ENCODE results near the gene PDE11A. TPM values are rescaled to one million over a fixed set of nuclear protein-coding genes. Genes with fewer than 3 reads are reported as not detected.
A peak's percentile ranks its signal among the peaks of the same experiment; 100 is the strongest.

The PDE11A gene
- total and polyA plus RNA-seq, 2 of the 13 experiments (the other 11 are each of a cell fraction or from before 2014, with no cell fraction given): 1.2 to 1.7 TPM

- TF ChIP-seq PRDM10 (CRISPR knock-in tag; IDR thresholded peaks at IDR 0.05; ENCODE audit: low read depth) (peak; percentile 80; the same call in 1 of the 2 replicates), DNMT1 (CRISPR knock-in tag; IDR thresholded peaks at IDR 0.05) (no peak), RELA (CRISPR knock-in tag; IDR thresholded peaks at IDR 0.05) (0 out of 2 replicates have a peak, but pooled peaks have one; percentile 8), STAT6 (CRISPR knock-in tag; IDR thresholded peaks at IDR 0.05; ENCODE audit: borderline replicate concordance) (no peak; the same call in 1 of the 2 replicates), HNRNPL (IDR thresholded peaks at IDR 0.05; ENCODE audit: low read depth, low read length) (peak; percentile 49; the same call in 1 of the 2 replicates), DZIP1 (CRISPR knock-in tag; IDR thresholded peaks at IDR 0.05) (peak; percentile 70; the same call in 1 of the 2 replicates), GPBP1L1 (CRISPR knock-in tag; IDR thresholded peaks at IDR 0.05) (no peak), ZFP82 (CRISPR knock-in tag; IDR thresholded peaks at IDR 0.05; ENCODE audit: borderline replicate concordance) (no peak), AKAP8 (CRISPR knock-in tag; IDR thresholded peaks at IDR 0.05) (no peak; the same call in 1 of the 2 replicates), ZBTB42 (CRISPR knock-in tag; IDR thresholded peaks at IDR 0.05) (peak; percentile 72; the same call in 1 of the 2 replicates), TCF7L2 (IDR thresholded peaks at IDR 0.05; ENCODE audit: low read depth, low read length) (no peak)
- TF ChIP-seq, protein P1, sequence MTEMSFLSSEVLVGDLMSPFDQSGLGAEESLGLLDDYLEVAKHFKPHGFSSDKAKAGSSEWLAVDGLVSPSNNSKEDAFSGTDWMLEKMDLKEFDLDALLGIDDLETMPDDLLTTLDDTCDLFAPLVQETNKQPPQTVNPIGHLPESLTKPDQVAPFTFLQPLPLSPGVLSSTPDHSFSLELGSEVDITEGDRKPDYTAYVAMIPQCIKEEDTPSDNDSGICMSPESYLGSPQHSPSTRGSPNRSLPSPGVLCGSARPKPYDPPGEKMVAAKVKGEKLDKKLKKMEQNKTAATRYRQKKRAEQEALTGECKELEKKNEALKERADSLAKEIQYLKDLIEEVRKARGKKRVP (CRISPR knock-in tag; IDR thresholded peaks at IDR 0.05): peak in 1 of 2 experiments; percentile 62; a peak in 1 of 4 replicates
- TF ChIP-seq, protein P2, sequence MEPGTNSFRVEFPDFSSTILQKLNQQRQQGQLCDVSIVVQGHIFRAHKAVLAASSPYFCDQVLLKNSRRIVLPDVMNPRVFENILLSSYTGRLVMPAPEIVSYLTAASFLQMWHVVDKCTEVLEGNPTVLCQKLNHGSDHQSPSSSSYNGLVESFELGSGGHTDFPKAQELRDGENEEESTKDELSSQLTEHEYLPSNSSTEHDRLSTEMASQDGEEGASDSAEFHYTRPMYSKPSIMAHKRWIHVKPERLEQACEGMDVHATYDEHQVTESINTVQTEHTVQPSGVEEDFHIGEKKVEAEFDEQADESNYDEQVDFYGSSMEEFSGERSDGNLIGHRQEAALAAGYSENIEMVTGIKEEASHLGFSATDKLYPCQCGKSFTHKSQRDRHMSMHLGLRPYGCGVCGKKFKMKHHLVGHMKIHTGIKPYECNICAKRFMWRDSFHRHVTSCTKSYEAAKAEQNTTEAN (CRISPR knock-in tag; conservative IDR thresholded peaks at IDR 0.05): no peak
These were observed 454.0 kb downstream of the PDE11A start (continued) for GRCh38 chr2:177618255-177619253.
